Type B pancreatic cell (in vitro differentiated cells): Measurements from ENCODE around the gene HUS1. TPM values are rescaled to one million over a fixed set of nuclear protein-coding genes. Genes with fewer than 3 reads are reported as not detected.
"Not testable (repeated sequence)": the region's sequence is repeated elsewhere in the genome, so short reads cannot be mapped to it uniquely, and the experiment has no call there.

Experiments
- DNase-seq: peaks from one replicate; pipeline ENCODE4 v3.0.0; 2021; ENCODE audit warnings: mixed read lengths; ENCODE audit not compliant: unreplicated experiment; ENCODE audit errors: extremely low spot score
- H3K27ac Mint-ChIP-seq: 2 replicates; pipeline ENCODE4 v1.8.0; 2021; ENCODE audit warnings: mild to moderate bottlenecking, mixed read lengths
- H3K27me3 Mint-ChIP-seq: 2 replicates; pipeline ENCODE4 v1.8.0; 2021; ENCODE audit warnings: mixed read lengths
- H3K36me3 Mint-ChIP-seq: 2 replicates; pipeline ENCODE4 v1.8.0; 2021; ENCODE audit warnings: mixed read lengths
- H3K4me1 Mint-ChIP-seq: one replicate; pipeline ENCODE4 v1.8.0; 2021; ENCODE audit warnings: mixed read lengths; ENCODE audit not compliant: unreplicated experiment
- H3K4me3 Mint-ChIP-seq: 2 replicates; pipeline ENCODE4 v1.8.0; 2021; ENCODE audit warnings: mild to moderate bottlenecking, mixed read lengths
- H3K9me3 Mint-ChIP-seq: 2 replicates; pipeline ENCODE4 v1.8.0; 2021; ENCODE audit warnings: mixed read lengths
- CTCF ChIP-seq: fragments of 200-600 bp; sonication (generic); conservative IDR thresholded peaks from 2 replicates; pipeline ENCODE4 v1.5.0; 2021; ENCODE audit warnings: antibody characterized with exemption, mild to moderate bottlenecking
- total RNA-seq: library from RNA; stranded (reverse); gene quantifications from 2 replicates; pipeline ENCODE4 v1.2.1, GENCODE V29; 2021; ENCODE audit warnings: low replicate concordance

The HUS1 gene
- total RNA-seq, 1 donor from 2014 or later = 34.5 TPM

GRCh38 chr7:47944536-47945260, 34.7 kb downstream of the HUS1 start:
- no peak overlapping the region for H3K4me3 Mint-ChIP-seq
- H3K27me3 Mint-ChIP-seq = no peaks in the 10 kb centered on the region
- no peaks in the 10 kb centered on the region for H3K36me3 Mint-ChIP-seq
- no peaks in the 10 kb centered on the region for H3K9me3 Mint-ChIP-seq
- TF ChIP-seq CTCF = no peak
- peaks cover 41% of the 10 kb centered on the region for H3K4me1 Mint-ChIP-seq
- H3K27ac Mint-ChIP-seq = no peak overlapping the region
- DNase-seq = no peak

- DNase-seq = no peak
- Mint-ChIP-seq H3K27ac (no peak overlapping the region), H3K36me3 (no peaks in the 10 kb centered on the region), H3K4me1 (peaks cover 47% of the 10 kb centered on the region), H3K9me3 (no peaks in the 10 kb centered on the region), H3K27me3 (no peaks in the 10 kb centered on the region), H3K4me3 (no peak overlapping the region)
- TF ChIP-seq CTCF = no peak
Observed at GRCh38 chr7:47943676-47944474, 35.5 kb downstream of the HUS1 start.

GRCh38 chr7:47942651-47943050, 36.8 kb downstream of the HUS1 start:
- H3K27me3 Mint-ChIP-seq, H3K4me3 Mint-ChIP-seq, H3K9me3 Mint-ChIP-seq: not testable (repeated sequence)

GRCh38 chr7:47942132-47942531, 37.3 kb downstream of the HUS1 start:
- Mint-ChIP-seq H3K36me3 (no peaks in the 10 kb centered on the region), H3K27ac (no peak overlapping the region), H3K27me3 (no peaks in the 10 kb centered on the region), H3K4me3 (no peak overlapping the region), H3K9me3 (no peaks in the 10 kb centered on the region), H3K4me1 (peaks cover 54% of the 10 kb centered on the region)
- DNase-seq = no peak
- no peak for TF ChIP-seq CTCF

More at GRCh38 chr7:47942651-47943050, 36.8 kb downstream of the HUS1 start:
- not testable (repeated sequence) for H3K27ac Mint-ChIP-seq, DNase-seq, H3K36me3 Mint-ChIP-seq
- H3K4me1 Mint-ChIP-seq = peaks cover 48% of the 10 kb centered on the region

GRCh38 chr7:47941136-47941844, 38.1 kb downstream of the HUS1 start:
- no peaks in the 10 kb centered on the region for H3K9me3 Mint-ChIP-seq
- TF ChIP-seq CTCF = no peak
- peaks cover 53% of the 10 kb centered on the region for H3K4me1 Mint-ChIP-seq
- H3K27ac Mint-ChIP-seq = no peak overlapping the region
- H3K36me3 Mint-ChIP-seq = no peaks in the 10 kb centered on the region
- no peaks in the 10 kb centered on the region for H3K27me3 Mint-ChIP-seq
- H3K4me3 Mint-ChIP-seq = no peak overlapping the region
- no peak for DNase-seq
